ENCODE measurements around the gene DLX5. TPM values are rescaled to one million over a fixed set of nuclear protein-coding genes. Genes with fewer than 3 reads are reported as not detected.
A peak's percentile ranks its signal among the peaks of the same experiment; 100 is the strongest.

The DLX5 gene
- total RNA-seq, 1 experiment from 2014 or later, result not detected

- Mint-ChIP-seq H3K36me3 (no peaks in the 10 kb centered on the region), H3K9me3 (no peaks in the 10 kb centered on the region), H3K4me1 (peaks cover 70% of the 10 kb centered on the region), H3K27ac (no peak overlapping the region), H3K27me3 (ENCODE audit: low read depth) (peaks cover 100% of the 10 kb centered on the region), H3K4me3 (peak overlapping the region; percentile 20; the same call in 1 of the 2 replicates)
- DNase-seq (ENCODE audit: low spot score) (no peak), ATAC-seq (0 out of 2 replicates have a peak, but pooled peaks have one; percentile 8)
- POLR2A ChIA-PET, result no interaction called here
- TF ChIP-seq CREM (CRISPR knock-in tag; IDR thresholded peaks at IDR 0.05) (no peak), ZNF263 (CRISPR knock-in tag; IDR thresholded peaks at IDR 0.05; ENCODE audit: low read depth) (peak; percentile 53; the same call in 1 of the 2 replicates)
- CTCF ChIA-PET, result interaction anchor here (1.4 to 1.8 kb wide), 3 partner anchors 22 to 29 kb away, joined by 4 to 8 read pairs (median 6); no protein-coding TSS in a partner anchor
These were observed 25.9 kb downstream of the DLX5 start for GRCh38 chr7:96998744-96999143.

- peak overlapping the region; percentile 27; the same call in 1 of the 2 replicates for H3K4me3 Mint-ChIP-seq
- no peaks in the 10 kb centered on the region for H3K9me3 Mint-ChIP-seq
- ATAC-seq, result no peak
- ChIA-PET CTCF (interaction anchor here (1.4 to 1.8 kb wide), 3 partner anchors 23 to 29 kb away, joined by 4 to 8 read pairs (median 6); no protein-coding TSS in a partner anchor), POLR2A (no interaction called here)
- no peak for DNase-seq (ENCODE audit: low spot score)
- TF ChIP-seq NFE2L1 (CRISPR knock-in tag; IDR thresholded peaks at IDR 0.05) (no peak), IRF2 (CRISPR knock-in tag; IDR thresholded peaks at IDR 0.05; ENCODE audit: borderline replicate concordance, low read depth) (no peak), ERG (CRISPR knock-in tag; IDR thresholded peaks at IDR 0.05) (no peak), OVOL2 (CRISPR knock-in tag; IDR thresholded peaks at IDR 0.05; ENCODE audit: borderline replicate concordance) (no peak), ZNF512 (CRISPR knock-in tag; IDR thresholded peaks at IDR 0.05; ENCODE audit: borderline replicate concordance) (no peak), AR (CRISPR knock-in tag; IDR thresholded peaks at IDR 0.05) (no peak), ZNF263 (CRISPR knock-in tag; IDR thresholded peaks at IDR 0.05; ENCODE audit: low read depth) (no peak), ELF4 (CRISPR knock-in tag; IDR thresholded peaks at IDR 0.05; ENCODE audit: low read depth) (no peak), JUN (CRISPR knock-in tag; IDR thresholded peaks at IDR 0.05) (no peak), ZNF219 (CRISPR knock-in tag; IDR thresholded peaks at IDR 0.05; ENCODE audit: borderline replicate concordance) (no peak), HMGA2 (CRISPR knock-in tag; IDR thresholded peaks at IDR 0.05) (no peak)
- H3K36me3 Mint-ChIP-seq, result no peaks in the 10 kb centered on the region
- H3K27me3 Mint-ChIP-seq (ENCODE audit: low read depth), result peaks cover 100% of the 10 kb centered on the region
- H3K27ac Mint-ChIP-seq, result no peak overlapping the region
- peaks cover 71% of the 10 kb centered on the region for H3K4me1 Mint-ChIP-seq
These were observed 26.3 kb downstream of the DLX5 start for GRCh38 chr7:96998333-96998732.

GRCh38 chr7:96997512-96998032, 27.1 kb downstream of the DLX5 start:
- no peak overlapping the region for H3K27ac Mint-ChIP-seq
- H3K4me1 Mint-ChIP-seq, result peaks cover 71% of the 10 kb centered on the region
- no peak for ATAC-seq

More at GRCh38 chr7:96997512-96998032, 27.1 kb downstream of the DLX5 start:
- CTCF ChIA-PET, result interaction anchor here (2.3 kb wide), 1 partner anchor 9 kb away, joined by 8 read pairs; no protein-coding TSS in a partner anchor
- DNase-seq (ENCODE audit: low spot score), result no peak
- H3K27me3 Mint-ChIP-seq (ENCODE audit: low read depth), result peaks cover 100% of the 10 kb centered on the region
- no peak for TF ChIP-seq ZNF512 (CRISPR knock-in tag; IDR thresholded peaks at IDR 0.05; ENCODE audit: borderline replicate concordance)
- TF ChIP-seq JAZF1 (CRISPR knock-in tag; IDR thresholded peaks at IDR 0.05), result no peak
- no peak for TF ChIP-seq PREB (CRISPR knock-in tag; IDR thresholded peaks at IDR 0.05; ENCODE audit: borderline replicate concordance)
- TF ChIP-seq ATF6 (CRISPR knock-in tag; IDR thresholded peaks at IDR 0.05), result no peak
- TF ChIP-seq HMGA2 (CRISPR knock-in tag; IDR thresholded peaks at IDR 0.05), result no peak
- TF ChIP-seq NFE2L1 (CRISPR knock-in tag; IDR thresholded peaks at IDR 0.05), result no peak
- no peak for TF ChIP-seq SMAD3 (CRISPR knock-in tag; IDR thresholded peaks at IDR 0.05; ENCODE audit: borderline replicate concordance)
- no peaks in the 10 kb centered on the region for H3K36me3 Mint-ChIP-seq
- POLR2A ChIA-PET, result no interaction called here
- H3K4me3 Mint-ChIP-seq, result no peak overlapping the region; the same call in 1 of the 2 replicates
- H3K9me3 Mint-ChIP-seq, result no peaks in the 10 kb centered on the region
